GM12874 (cell line): Measurements from ENCODE around the gene CNTN4.

ENCODE experiments used
- TF ChIP-seq, protein P1 (sequence below): IDR thresholded peaks from 2 replicates; pipeline ENCODE4 v1.5.1; 2011; ENCODE audit warnings: low read depth, mild to moderate bottlenecking, control low read depth, low read length, moderate library complexity; ENCODE audit not compliant: insufficient read depth

The CNTN4 gene

DNA sequence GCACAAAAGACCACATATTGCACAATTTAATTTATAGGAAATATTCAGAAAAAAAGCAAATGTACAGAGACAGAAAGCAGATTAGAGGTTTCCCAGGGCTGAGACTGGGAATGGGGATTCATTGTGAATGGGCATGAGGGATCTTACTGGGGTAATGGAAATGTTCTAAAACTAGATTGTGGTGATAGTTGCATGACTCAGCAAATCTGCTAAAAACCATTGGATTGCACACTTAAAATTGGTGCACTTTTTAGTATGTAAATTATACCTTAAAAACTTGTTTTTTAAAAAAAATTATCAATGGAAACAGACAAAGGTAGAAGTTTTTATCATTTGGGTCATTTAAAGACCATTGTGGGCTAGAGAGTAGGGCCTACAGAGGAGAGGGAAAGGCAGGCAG, 780.9 kb downstream of the CNTN4 start:
- TF ChIP-seq, protein P1, sequence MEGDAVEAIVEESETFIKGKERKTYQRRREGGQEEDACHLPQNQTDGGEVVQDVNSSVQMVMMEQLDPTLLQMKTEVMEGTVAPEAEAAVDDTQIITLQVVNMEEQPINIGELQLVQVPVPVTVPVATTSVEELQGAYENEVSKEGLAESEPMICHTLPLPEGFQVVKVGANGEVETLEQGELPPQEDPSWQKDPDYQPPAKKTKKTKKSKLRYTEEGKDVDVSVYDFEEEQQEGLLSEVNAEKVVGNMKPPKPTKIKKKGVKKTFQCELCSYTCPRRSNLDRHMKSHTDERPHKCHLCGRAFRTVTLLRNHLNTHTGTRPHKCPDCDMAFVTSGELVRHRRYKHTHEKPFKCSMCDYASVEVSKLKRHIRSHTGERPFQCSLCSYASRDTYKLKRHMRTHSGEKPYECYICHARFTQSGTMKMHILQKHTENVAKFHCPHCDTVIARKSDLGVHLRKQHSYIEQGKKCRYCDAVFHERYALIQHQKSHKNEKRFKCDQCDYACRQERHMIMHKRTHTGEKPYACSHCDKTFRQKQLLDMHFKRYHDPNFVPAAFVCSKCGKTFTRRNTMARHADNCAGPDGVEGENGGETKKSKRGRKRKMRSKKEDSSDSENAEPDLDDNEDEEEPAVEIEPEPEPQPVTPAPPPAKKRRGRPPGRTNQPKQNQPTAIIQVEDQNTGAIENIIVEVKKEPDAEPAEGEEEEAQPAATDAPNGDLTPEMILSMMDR, result no peak

DNA sequence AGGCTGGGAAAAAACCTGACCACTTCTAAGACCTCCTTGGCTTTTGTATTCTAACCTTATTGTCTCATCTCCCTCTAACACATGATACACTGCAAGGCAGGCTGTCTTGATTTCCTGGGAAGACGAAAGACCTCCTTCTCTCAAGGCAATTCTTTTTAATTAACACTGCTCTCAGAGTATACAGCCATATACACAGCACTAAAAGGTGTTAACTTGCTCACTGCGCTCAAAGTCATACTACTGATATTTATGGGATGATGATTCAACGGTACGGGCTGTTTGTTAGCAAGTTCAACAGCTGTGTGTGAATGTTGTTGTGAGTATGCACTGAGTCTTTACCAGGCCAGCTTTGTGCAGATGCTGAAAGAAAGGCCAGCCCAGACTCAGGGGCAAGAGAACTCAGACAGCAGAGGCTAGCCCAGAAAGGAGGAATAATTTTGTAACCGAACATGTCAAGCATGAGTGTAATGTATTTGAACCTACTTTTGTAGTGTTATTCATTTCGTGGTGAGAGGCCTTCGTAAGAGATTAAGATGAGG, 781.6 kb downstream of the CNTN4 start:
- TF ChIP-seq, protein P1, result no peak

DNA sequence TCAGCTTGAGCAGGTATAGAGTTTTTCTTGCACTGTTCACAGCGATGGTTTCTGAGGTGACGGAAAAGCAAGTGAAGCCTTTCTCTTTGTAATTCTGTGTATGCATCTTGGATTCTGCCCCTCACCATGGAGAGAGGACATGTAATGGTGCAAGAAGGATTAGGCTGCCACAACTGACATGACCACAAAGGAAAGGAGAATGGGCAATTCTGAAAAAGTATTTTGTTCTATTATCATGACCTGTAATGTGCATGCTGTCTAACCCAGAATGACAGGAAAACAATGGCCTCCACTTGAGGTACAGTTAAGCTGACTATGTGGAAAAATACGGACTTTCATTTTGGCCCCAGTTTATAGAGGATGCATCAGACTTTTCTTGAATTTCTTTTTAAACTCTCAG, 784.6 kb downstream of the CNTN4 start:
- TF ChIP-seq, protein P1, result no peak

DNA sequence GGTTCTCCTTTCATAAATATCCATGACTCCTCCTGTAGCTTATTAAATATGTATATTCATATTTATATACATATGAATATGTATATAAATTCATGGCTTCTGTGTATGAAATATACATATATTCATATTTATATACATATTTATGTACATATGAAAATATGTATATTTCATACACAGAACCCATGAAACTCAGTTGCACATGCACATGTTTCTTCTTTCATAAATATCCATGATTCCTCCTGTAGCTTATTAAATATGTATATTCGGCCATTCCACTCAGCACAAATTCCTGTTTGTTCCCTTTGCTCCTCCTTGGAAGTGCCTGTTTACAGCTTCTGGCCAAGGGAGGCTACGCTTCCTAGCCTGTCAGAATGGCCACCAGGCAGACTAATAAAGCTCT, 789.9 kb downstream of the CNTN4 start:
- TF ChIP-seq, protein P1, result no peak

DNA sequence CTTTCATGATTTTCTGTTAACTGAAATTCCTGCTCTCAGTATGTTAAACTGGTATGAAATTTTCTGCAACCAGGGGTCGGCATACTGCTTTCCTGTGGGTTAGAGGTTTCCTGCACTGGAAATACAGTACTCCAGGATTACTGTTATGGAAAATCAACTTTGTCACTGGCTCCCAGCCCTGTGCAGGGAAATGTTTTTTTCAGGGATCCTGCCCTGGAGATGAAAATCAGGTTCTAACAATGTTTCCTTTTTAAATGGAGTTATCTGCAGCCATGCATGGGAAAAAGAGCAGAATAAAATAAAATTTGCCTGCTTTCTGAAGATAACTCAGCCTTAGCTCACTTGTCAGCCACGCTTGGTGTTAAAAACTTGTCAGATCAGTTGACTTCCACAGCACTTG, 791.1 kb downstream of the CNTN4 start:
- TF ChIP-seq, protein P1, result no peak

DNA sequence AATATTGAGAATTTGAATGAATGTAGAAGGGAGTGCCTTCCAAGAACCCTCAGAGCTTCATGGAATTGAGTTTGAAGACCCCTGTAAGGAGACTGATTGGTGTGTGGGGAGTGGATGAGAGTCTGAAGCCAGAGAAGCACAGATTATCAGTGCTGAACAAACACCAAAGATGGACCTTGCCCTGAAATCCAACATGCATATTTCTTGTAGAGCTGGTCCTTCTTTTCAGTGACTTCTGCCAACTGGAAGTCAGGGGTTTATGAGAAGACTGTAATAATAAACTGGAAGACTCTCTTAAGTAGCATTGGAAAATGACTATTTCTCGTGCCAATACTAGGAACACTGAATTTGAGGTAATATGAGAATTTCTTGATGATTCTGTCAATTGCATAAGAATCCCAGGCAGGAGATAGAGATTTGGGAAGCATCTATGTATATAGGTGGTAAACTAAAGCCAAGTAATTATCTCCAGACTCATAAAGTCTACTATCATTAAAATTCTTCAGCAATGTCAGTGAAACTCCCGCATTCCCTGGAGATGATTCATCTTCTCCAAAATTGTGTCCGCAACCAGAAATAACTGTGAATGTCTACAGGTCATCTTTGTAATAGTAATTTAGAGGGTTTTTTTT, 797.8 kb downstream of the CNTN4 start:
- TF ChIP-seq, protein P1, result no peak

DNA sequence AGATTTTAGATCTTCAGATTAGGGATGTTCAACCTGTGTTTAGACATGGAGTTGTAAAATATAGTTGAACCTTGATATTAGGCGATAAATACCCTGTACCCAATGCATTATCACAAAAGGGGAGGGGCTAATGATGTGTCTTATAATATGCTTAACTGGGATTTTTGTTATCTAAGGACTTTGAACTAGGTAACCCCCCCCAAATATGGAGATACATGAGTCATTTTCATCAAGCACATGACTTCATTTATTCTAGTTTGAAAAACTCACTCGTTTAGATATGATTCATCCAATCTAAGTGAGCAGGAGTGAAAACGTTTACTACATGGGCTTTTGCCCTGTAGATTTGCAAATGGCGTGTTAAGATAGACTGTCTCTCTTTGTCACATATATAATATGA, 799.2 kb downstream of the CNTN4 start:
- TF ChIP-seq, protein P1, result no peak
